K562 (cell line): ENCODE measurements around the gene ZFR2. TPM values are rescaled to one million over a fixed set of nuclear protein-coding genes. Genes with fewer than 3 reads are reported as not detected.

Source experiments
- ARNT ChIP-seq, 2 experiments: fragments of 450-650 bp; IDR thresholded peaks; 2 replicates each; pipeline ENCODE4 v1.6.1; 2016; ENCODE audit warnings: mild to moderate bottlenecking in 1 of 2
- CGGBP1 ChIP-seq: fragments of 250-450 bp; sonication (Bioruptor Pico); IDR thresholded peaks from 2 replicates; pipeline ENCODE4 v1.9.0; 2021; ENCODE audit warnings: mild to moderate bottlenecking
- GTF2E2 ChIP-seq: fragments of 200-800 bp; sonication (Bioruptor generic); IDR thresholded peaks from 2 replicates; pipeline ENCODE4 v1.6.1; 2016; ENCODE audit warnings: missing genetic modification characterization, missing compliant biosample characterization
- HDAC2 ChIP-seq: fragments of 450-650 bp; IDR thresholded peaks from 2 replicates; pipeline ENCODE4 v1.6.1; 2016; ENCODE audit warnings: mild to moderate bottlenecking
- HDAC3 ChIP-seq: fragments of 450-650 bp; IDR thresholded peaks from 2 replicates; pipeline ENCODE4 v1.6.1; 2018; ENCODE audit warnings: borderline replicate concordance, mild to moderate bottlenecking, moderate library complexity; ENCODE audit not compliant: partially characterized antibody
- ILF3 ChIP-seq: fragments of 450-650 bp; IDR thresholded peaks from 2 replicates; pipeline ENCODE4 v1.6.1; 2018; ENCODE audit warnings: antibody characterized with exemption, mild to moderate bottlenecking, moderate library complexity, borderline replicate concordance
- KDM1A ChIP-seq, 2 experiments: fragments of 450-650 bp; IDR thresholded peaks; 2 replicates each; pipeline ENCODE4 v1.6.1; 2016; ENCODE audit warnings: mild to moderate bottlenecking in 2 of 2
- MAX ChIP-seq: sonication (generic); formaldehyde crosslinking; IDR thresholded peaks from 2 replicates; pipeline ENCODE4 v1.9.0; 2022; ENCODE audit warnings: mild to moderate bottlenecking, missing genetic modification reagents
- NFIC ChIP-seq: fragments of 450-650 bp; IDR thresholded peaks from 2 replicates; pipeline ENCODE4 v1.6.1; 2017; ENCODE audit warnings: mild to moderate bottlenecking, inconsistent platforms
- RBBP5 ChIP-seq: fragments of 200-600 bp; sonication (generic); IDR thresholded peaks from 2 replicates; pipeline ENCODE4 v1.6.1; 2012; ENCODE audit warnings: borderline replicate concordance, mild to moderate bottlenecking, low read length, control low read depth, inconsistent platforms; ENCODE audit not compliant: insufficient read depth, poor library complexity, severe bottlenecking
- RBM25 ChIP-seq: fragments of 200-400 bp; formaldehyde crosslinking; IDR thresholded peaks from 2 replicates; pipeline ENCODE4 v1.6.1; 2018; ENCODE audit warnings: low read length, low read depth, moderate library complexity; ENCODE audit not compliant: severe bottlenecking
- SMARCA5 ChIP-seq: fragments of 450-650 bp; IDR thresholded peaks from 2 replicates; pipeline ENCODE4 v1.6.1; 2016
- SMC3 ChIP-seq: conservative IDR thresholded peaks from 2 replicates; pipeline ENCODE4 v1.6.1; 2011; ENCODE audit warnings: low read depth, low read length, improper control_type of control experiment; ENCODE audit not compliant: insufficient read depth
- TCFL5 ChIP-seq: fragments of 250-450 bp; sonication (Bioruptor Pico); conservative IDR thresholded peaks from 2 replicates; pipeline ENCODE4 v1.6.1; 2021; ENCODE audit warnings: mild to moderate bottlenecking, moderate library complexity, matching md5 sums
- ZNF175 ChIP-seq: fragments of 200-800 bp; sonication (Bioruptor generic); IDR thresholded peaks from 2 replicates; pipeline ENCODE4 v1.6.1; 2016; ENCODE audit warnings: low read depth, mild to moderate bottlenecking, missing genetic modification characterization, missing compliant biosample characterization
- ZNF384 ChIP-seq: IDR thresholded peaks from 2 replicates; pipeline ENCODE4 v1.6.1; 2012; ENCODE audit warnings: low read depth, low read length, improper control_type of control experiment
- ZNF444 ChIP-seq: fragments of 250-450 bp; sonication (Bioruptor Pico); IDR thresholded peaks from 2 replicates; pipeline ENCODE4 v1.4.0; 2020; ENCODE audit warnings: mild to moderate bottlenecking, moderate library complexity
- ZNF584 ChIP-seq: fragments of 200-800 bp; sonication (Bioruptor generic); IDR thresholded peaks from 2 replicates; pipeline ENCODE4 v1.6.1; 2016; ENCODE audit warnings: low read depth, mild to moderate bottlenecking, missing genetic modification characterization, missing compliant biosample characterization
- ZNF740 ChIP-seq, 3 experiments: fragments of 200-800 bp in 1 of 3; sonication (Bioruptor generic) in 1 of 3; sonication (generic) in 1 of 3; formaldehyde crosslinking in 1 of 3; IDR thresholded peaks; 2 replicates each; pipeline versions ENCODE4 v1.6.1 to v1.8.0; 2016 to 2022; ENCODE audit warnings: mild to moderate bottlenecking in 2 of 3, missing compliant biosample characterization in 2 of 3, missing genetic modification characterization in 2 of 3, missing genetic modification reagents in 1 of 3
- polyA plus RNA-seq, 8 experiments: library from polyadenylated mRNA; depleted of rRNA in 4 of 8; stranded (reverse) in 5 of 8; unstranded in 3 of 8; fragments of >200 nt; fragmentation: Nextera tagmentation in 2 of 8; fragmentation: Illumina TruSeq in 1 of 8; extraction: Ambion mirVana in 2 of 8; extraction: Trizol in 1 of 8; gene quantifications; 2 replicates each; pipeline versions ENCODE4 v1.2.1 to v1.2.3, GENCODE V29; 2011 to 2014; ENCODE audit warnings: inconsistent platforms in 1 of 8, missing spikeins in 1 of 8
- total RNA-seq, 7 experiments: library from RNA; depleted of rRNA in 6 of 7; stranded (reverse); fragments of >200 nt in 6 of 7; fragmentation: Illumina TruSeq in 2 of 7; extraction: Trizol in 2 of 7; gene quantifications; 2 replicates each; pipeline versions ENCODE4 v1.2.1 to v1.2.3, GENCODE V29; 2011 to 2021; ENCODE audit warnings: low replicate concordance in 1 of 7

The ZFR2 gene
- total and polyA plus RNA-seq, 9 of the 15 experiments (the other 6 are each of a cell fraction or from before 2014, with no cell fraction given): 0.03 to 0.59 (median 0.07) TPM; not detected in 6

GRCh38 chr19:3760871-3761361 is 107.9 kb downstream of the ZFR2 start (continued):
- TF ChIP-seq ZNF740 (CRISPR knock-in tag; IDR thresholded peaks at IDR 0.05) (0 out of 2 replicates have a peak, but pooled peaks have one; percentile 20), ZNF740 (tag; IDR thresholded peaks at IDR 0.05) (no peak), RBM25 (peak; percentile 79), NFIC (no peak), ZNF444 (CRISPR knock-in tag) (no peak), KDM1A (IDR thresholded peaks at IDR 0.05) (peak; percentile 82 to 89), SMC3 (no peak), ZNF584 (CRISPR knock-in tag) (no peak), TCFL5 (CRISPR knock-in tag) (no peak), CGGBP1 (no peak), RBBP5 (no peak), MAX (no peak), ARNT (IDR thresholded peaks at IDR 0.05) (no peak), ILF3 (no peak), ZNF384 (no peak), HDAC2 (peak; percentile 90), GTF2E2 (tag) (0 out of 2 replicates have a peak, but pooled peaks have one; percentile 8), HDAC3 (no peak), ZNF175 (CRISPR knock-in tag) (no peak), SMARCA5 (peak; percentile 64; the same call in 1 of the 2 replicates)
